MM.1S (cell line): ENCODE data around the gene JDP2.

ENCODE experiments used
- DNase-seq: peaks from one replicate; pipeline ENCODE4 v3.0.0-alpha.2; 2015
- H2AFZ ChIP-seq: fragments of 300-600 bp; sonication (generic); 2 replicates; pipeline ENCODE4 v1.6.0; 2016; ENCODE audit warnings: antibody characterized with exemption, low read length
- H3F3A ChIP-seq: fragments of 300-600 bp; sonication (generic); 2 replicates; pipeline ENCODE4 v1.6.1; 2016; ENCODE audit warnings: mild to moderate bottlenecking, antibody characterized with exemption, low read length, moderate library complexity, mixed read lengths; ENCODE audit not compliant: insufficient read depth
- H3K27ac ChIP-seq: fragments of 300-600 bp; sonication (generic); 2 replicates; pipeline ENCODE4 v1.5.1; 2016; ENCODE audit warnings: mild to moderate bottlenecking, low read length
- H3K27me3 ChIP-seq: fragments of 300-600 bp; sonication (generic); replicated peaks from 2 replicates; pipeline ENCODE4 v1.6.0; 2016; ENCODE audit warnings: low read length; ENCODE audit not compliant: insufficient read depth
- H3K36me3 ChIP-seq: fragments of 300-600 bp; sonication (generic); replicated peaks from 2 replicates; pipeline ENCODE4 v1.6.1; 2016; ENCODE audit warnings: mild to moderate bottlenecking, low read length, mixed read lengths; ENCODE audit not compliant: insufficient read depth
- H3K4me1 ChIP-seq: fragments of 300-600 bp; sonication (generic); 2 replicates; pipeline ENCODE4 v1.6.1; 2016; ENCODE audit warnings: low read length, mixed read lengths
- H3K4me2 ChIP-seq: fragments of 300-600 bp; sonication (generic); 2 replicates; pipeline ENCODE4 v1.6.0; 2016; ENCODE audit warnings: low read depth, low read length
- H3K4me3 ChIP-seq: fragments of 300-600 bp; sonication (generic); 2 replicates; pipeline ENCODE4 v1.5.1; 2016; ENCODE audit warnings: low read length, mixed read lengths
- H3K79me2 ChIP-seq: fragments of 300-600 bp; sonication (generic); 2 replicates; pipeline ENCODE4 v1.6.1; 2016; ENCODE audit warnings: mixed run types, low read length, mixed read lengths
- H3K9ac ChIP-seq: fragments of 300-600 bp; sonication (generic); 2 replicates; pipeline ENCODE4 v1.6.1; 2016; ENCODE audit warnings: low read length, mixed read lengths
- H3K9me2 ChIP-seq: fragments of 300-600 bp; sonication (generic); replicated peaks from 2 replicates; pipeline ENCODE4 v1.6.1; 2016; ENCODE audit warnings: mild to moderate bottlenecking, low read length, mixed read lengths; ENCODE audit not compliant: insufficient read depth
- H3K9me3 ChIP-seq: fragments of 300-600 bp; sonication (generic); replicated peaks from 2 replicates; pipeline ENCODE4 v1.6.1; 2016; ENCODE audit warnings: mild to moderate bottlenecking, low read length, mixed read lengths; ENCODE audit not compliant: insufficient read depth
- H4K20me1 ChIP-seq: fragments of 300-600 bp; sonication (generic); 2 replicates; pipeline ENCODE4 v1.6.1; 2016; ENCODE audit warnings: mild to moderate bottlenecking, low read length, moderate library complexity, mixed read lengths; ENCODE audit not compliant: insufficient read depth
- EZH2 ChIP-seq: fragments of 300-600 bp; sonication (generic); optimal IDR thresholded peaks from 2 replicates; pipeline ENCODE3; 2017; ENCODE audit warnings: low read depth, mild to moderate bottlenecking, antibody characterized with exemption, low read length, mixed read lengths
- EZH2phosphoT487 ChIP-seq: fragments of 300-600 bp; sonication (generic); IDR thresholded peaks from 2 replicates; pipeline ENCODE4 v1.6.1; 2018; ENCODE audit warnings: antibody characterized with exemption, low read length
- TF ChIP-seq, protein P1 (sequence below): fragments of 300-600 bp; sonication (generic); IDR thresholded peaks from 2 replicates; pipeline ENCODE4 v1.5.1; 2016; ENCODE audit warnings: antibody characterized with exemption, low read length, mixed read lengths

The JDP2 gene, protein sequence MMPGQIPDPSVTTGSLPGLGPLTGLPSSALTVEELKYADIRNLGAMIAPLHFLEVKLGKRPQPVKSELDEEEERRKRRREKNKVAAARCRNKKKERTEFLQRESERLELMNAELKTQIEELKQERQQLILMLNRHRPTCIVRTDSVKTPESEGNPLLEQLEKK

GRCh38 chr14:75427482-75428229, at the start of gene JDP2:
JDP2 (plus strand) TSS chr14:75428022; CDS start chr14:75437921, 9,899 bp downstream.
- no peaks in the 10 kb centered on the region for H3K27me3 ChIP-seq
- DNase-seq: peak; percentile 11
- H3K27ac ChIP-seq: peak within 1 kb of the TSS; percentile 23; the same call in 1 of the 2 replicates
- no peaks in the 10 kb centered on the region for H3K9me2 ChIP-seq
- TF ChIP-seq EZH2 (no peak), EZH2phosphoT487 (no peak)
- TF ChIP-seq, protein P1, sequence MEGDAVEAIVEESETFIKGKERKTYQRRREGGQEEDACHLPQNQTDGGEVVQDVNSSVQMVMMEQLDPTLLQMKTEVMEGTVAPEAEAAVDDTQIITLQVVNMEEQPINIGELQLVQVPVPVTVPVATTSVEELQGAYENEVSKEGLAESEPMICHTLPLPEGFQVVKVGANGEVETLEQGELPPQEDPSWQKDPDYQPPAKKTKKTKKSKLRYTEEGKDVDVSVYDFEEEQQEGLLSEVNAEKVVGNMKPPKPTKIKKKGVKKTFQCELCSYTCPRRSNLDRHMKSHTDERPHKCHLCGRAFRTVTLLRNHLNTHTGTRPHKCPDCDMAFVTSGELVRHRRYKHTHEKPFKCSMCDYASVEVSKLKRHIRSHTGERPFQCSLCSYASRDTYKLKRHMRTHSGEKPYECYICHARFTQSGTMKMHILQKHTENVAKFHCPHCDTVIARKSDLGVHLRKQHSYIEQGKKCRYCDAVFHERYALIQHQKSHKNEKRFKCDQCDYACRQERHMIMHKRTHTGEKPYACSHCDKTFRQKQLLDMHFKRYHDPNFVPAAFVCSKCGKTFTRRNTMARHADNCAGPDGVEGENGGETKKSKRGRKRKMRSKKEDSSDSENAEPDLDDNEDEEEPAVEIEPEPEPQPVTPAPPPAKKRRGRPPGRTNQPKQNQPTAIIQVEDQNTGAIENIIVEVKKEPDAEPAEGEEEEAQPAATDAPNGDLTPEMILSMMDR: no peak
- no peaks in the 10 kb centered on the region for H3K79me2 ChIP-seq
- H3K4me3 ChIP-seq: peak within 1 kb of the TSS; percentile 60
- H3F3A ChIP-seq: no peaks in the 10 kb centered on the region
- peak within 1 kb of the TSS; percentile 78 for H3K4me2 ChIP-seq
- H4K20me1 ChIP-seq: no peaks in the 10 kb centered on the region
- peak within 1 kb of the TSS; percentile 52 for H2AFZ ChIP-seq
- peaks cover 10% of the 10 kb centered on the region for H3K4me1 ChIP-seq
- H3K9ac ChIP-seq: no peak within 1 kb of the TSS
- no peaks in the 10 kb centered on the region for H3K36me3 ChIP-seq
- no peaks in the 10 kb centered on the region for H3K9me3 ChIP-seq

DNA sequence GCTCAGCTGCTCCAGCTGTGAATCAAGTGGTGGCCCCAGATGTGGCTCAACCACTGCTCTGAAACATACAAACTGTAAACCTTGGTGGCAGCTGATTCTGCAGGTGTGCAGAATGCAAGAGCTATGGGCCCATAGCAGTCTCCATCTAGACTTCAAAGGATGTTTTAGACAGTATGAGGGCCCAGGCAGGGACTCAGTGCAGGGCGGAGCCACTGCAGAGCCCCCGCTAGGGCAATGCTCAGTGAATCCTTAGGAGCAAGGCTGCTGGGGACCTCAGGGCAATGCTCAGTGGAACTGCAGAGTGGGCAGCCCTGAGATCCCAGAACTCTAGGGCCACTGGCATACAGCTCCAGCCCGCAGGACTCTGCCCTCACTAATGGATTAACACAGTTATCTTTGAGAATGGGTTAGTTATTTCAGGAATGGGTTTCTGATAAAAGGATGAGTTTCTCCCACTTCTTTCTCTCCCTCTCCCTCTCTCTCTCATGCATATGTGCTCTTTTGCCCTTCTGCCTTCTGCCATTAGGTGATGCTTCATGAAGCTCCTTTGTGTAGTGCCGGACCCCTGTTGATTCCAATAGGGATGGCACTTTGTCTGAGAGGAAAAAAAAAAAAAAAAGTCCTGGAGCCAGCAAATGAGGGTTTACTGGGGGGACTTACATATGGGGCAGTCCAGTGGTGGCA, 48.4 kb upstream of the JDP2 start:
- no peak overlapping the region for H3K27ac ChIP-seq
- H3K79me2 ChIP-seq: no peaks in the 10 kb centered on the region
- no peaks in the 10 kb centered on the region for H3K36me3 ChIP-seq
- TF ChIP-seq, protein P1: no peak
- TF ChIP-seq EZH2phosphoT487: no peak
- TF ChIP-seq EZH2: no peak
- H3K9me3 ChIP-seq: no peaks in the 10 kb centered on the region
- H2AFZ ChIP-seq: no peak overlapping the region
- no peaks in the 10 kb centered on the region for H3K9me2 ChIP-seq
- no peaks in the 10 kb centered on the region for H4K20me1 ChIP-seq
- H3F3A ChIP-seq: no peaks in the 10 kb centered on the region
- H3K4me3 ChIP-seq: no peak overlapping the region
- no peak overlapping the region for H3K4me2 ChIP-seq
- no peaks in the 10 kb centered on the region for H3K4me1 ChIP-seq
- DNase-seq: no peak
- no peak overlapping the region for H3K9ac ChIP-seq
- no peaks in the 10 kb centered on the region for H3K27me3 ChIP-seq

GRCh38 chr14:75379930-75380270, 47.9 kb upstream of the JDP2 start:
- H3K4me2 ChIP-seq: no peak overlapping the region
- H3K36me3 ChIP-seq: no peaks in the 10 kb centered on the region
- no peak for DNase-seq
- no peaks in the 10 kb centered on the region for H4K20me1 ChIP-seq
- no peak overlapping the region for H3K4me3 ChIP-seq
- H3K9ac ChIP-seq: no peak overlapping the region
- no peak overlapping the region for H3K27ac ChIP-seq
- no peaks in the 10 kb centered on the region for H3K79me2 ChIP-seq
- no peaks in the 10 kb centered on the region for H3K9me2 ChIP-seq
- H2AFZ ChIP-seq: no peak overlapping the region
- TF ChIP-seq EZH2phosphoT487: no peak
- no peak for TF ChIP-seq EZH2
- TF ChIP-seq, protein P1: no peak
- H3F3A ChIP-seq: no peaks in the 10 kb centered on the region
- H3K4me1 ChIP-seq: no peaks in the 10 kb centered on the region
- no peaks in the 10 kb centered on the region for H3K27me3 ChIP-seq
- H3K9me3 ChIP-seq: no peaks in the 10 kb centered on the region
